NCI-H2081 treated with DMSO at 0.1 percent for 48 hours (cell line): Measurements from ENCODE around the gene TMEM201.
"Not testable (repeated sequence)": the region's sequence is repeated elsewhere in the genome, so short reads cannot be mapped to it uniquely, and the experiment has no call there.

Source experiments
- DNase-seq: peaks from one replicate; lab custom pipeline; 2025; lab: John Stamatoyannopoulos, UW

Gene TMEM201

GRCh38 chr1:9621032-9621431, 32.3 kb downstream of the TMEM201 start:
- no peak for DNase-seq

GRCh38 chr1:9624081-9624480, 35.4 kb downstream of the TMEM201 start:
- DNase-seq = no peak

GRCh38 chr1:9625030-9625429, 36.3 kb downstream of the TMEM201 start:
- DNase-seq = not testable (repeated sequence)

- DNase-seq = no peak
Measured at GRCh38 chr1:9626201-9626608, 37.5 kb downstream of the TMEM201 start.

- DNase-seq = no peak
Measured at GRCh38 chr1:9628541-9629444, 40.1 kb downstream of the TMEM201 start.

GRCh38 chr1:9629445-9630201, 40.9 kb downstream of the TMEM201 start:
- DNase-seq = no peak

- no peak for DNase-seq
Measured at GRCh38 chr1:9630331-9631111, 41.8 kb downstream of the TMEM201 start.

- no peak for DNase-seq
Measured at GRCh38 chr1:9631613-9632012, 42.9 kb downstream of the TMEM201 start.

- DNase-seq = no peak
Measured at GRCh38 chr1:9633493-9633892, 44.8 kb downstream of the TMEM201 start.

GRCh38 chr1:9634582-9634981, 45.9 kb downstream of the TMEM201 start:
- DNase-seq = no peak

GRCh38 chr1:9639227-9639626, 50.5 kb downstream of the TMEM201 start:
- DNase-seq = no peak

- DNase-seq = no peak
Measured at GRCh38 chr1:9643351-9644256, 54.9 kb downstream of the TMEM201 start.

GRCh38 chr1:9646037-9646436, 57.3 kb downstream of the TMEM201 start:
- no peak for DNase-seq

GRCh38 chr1:9648171-9648570, 59.5 kb downstream of the TMEM201 start:
- no peak for DNase-seq

GRCh38 chr1:9649769-9650168, 61.1 kb downstream of the TMEM201 start:
- DNase-seq = no peak

GRCh38 chr1:9651220-9651564, 62.5 kb downstream of the TMEM201 start:
- no peak for DNase-seq

GRCh38 chr1:9651565-9652378, 63.1 kb downstream of the TMEM201 start, which contains the start of gene PIK3CD:
PIK3CD (plus strand) TSS chr1:9651731; CDS start chr1:9710456, 58,725 bp downstream.
- DNase-seq = no peak

- no peak for DNase-seq
Measured at GRCh38 chr1:9652379-9653209, 63.9 kb downstream of the TMEM201 start.

GRCh38 chr1:9653210-9653490, 64.4 kb downstream of the TMEM201 start:
- no peak for DNase-seq
